Posterior cingulate gyrus (tissue), 11 donors: ENCODE measurements around the gene COPZ2.

Experiments
- DNase-seq, 10 donors: peaks; one replicate each; pipeline versions ENCODE4 v3.0.0 to v3.0.0-alpha.2; 2020 to 2021; ENCODE audit warnings: mixed read lengths in 3 of 10
- intact Hi-C: fragments of 100-400 bp; cut with DNase I; formaldehyde crosslinking; loops from one replicate; pipeline ENCODE4 v1.15.1; 2023

The COPZ2 gene

GRCh38 chr17:48056879-48057278 lies 19.3 kb upstream of the COPZ2 start:
- peak in 1 of 10 donors; percentile 46 for DNase-seq
- intact Hi-C loops = no loop called here

GRCh38 chr17:48056246-48056745 lies 18.7 kb upstream of the COPZ2 start:
- DNase-seq = peak in 1 of 10 donors; percentile 67
- intact Hi-C loops = no loop called here

GRCh38 chr17:48055531-48056245 lies 18.1 kb upstream of the COPZ2 start:
- DNase-seq = peak in 1 of 10 donors; percentile 73
- intact Hi-C loops = no loop called here

GRCh38 chr17:48054238-48055185 lies 16.9 kb upstream of the COPZ2 start:
- intact Hi-C loops = no loop called here
- DNase-seq = peak; percentile 53 to 98 (median 86)

GRCh38 chr17:48053758-48054237 lies 16.2 kb upstream of the COPZ2 start:
- intact Hi-C loops = no loop called here
- DNase-seq = no peak

GRCh38 chr17:48052956-48053757 lies 15.6 kb upstream of the COPZ2 start:
- intact Hi-C loops = no loop called here
- peak; percentile 33 to 93 (median 68) for DNase-seq

- intact Hi-C loops = no loop called here
- DNase-seq = peak in 1 of 10 donors; percentile 41
Measured at GRCh38 chr17:48051706-48052486, 14.3 kb upstream of the COPZ2 start.

- DNase-seq = peak in 1 of 10 donors; percentile 70
- intact Hi-C loops = no loop called here
Measured at GRCh38 chr17:48051283-48051682, 13.7 kb upstream of the COPZ2 start.

- intact Hi-C loops = no loop called here
- DNase-seq = peak in 8 of 10 donors; percentile 49 to 91 (median 69)
Measured at GRCh38 chr17:48048384-48049126, 11.0 kb upstream of the COPZ2 start.

GRCh38 chr17:48047741-48048383 lies 10.3 kb upstream of the COPZ2 start, which contains the start of gene NFE2L1:
Gene NFE2L1, plus strand, starts transcription at chr17:48048359. Its CDS starts 2,760 bp downstream, at chr17:48051119.
- peak; percentile 100 for DNase-seq
- intact Hi-C loops = no loop called here

- intact Hi-C loops = no loop called here
- DNase-seq = peak in 1 of 10 donors; percentile 61
Measured at GRCh38 chr17:48047113-48047740, 9.6 kb upstream of the COPZ2 start.

GRCh38 chr17:48046296-48046695 lies 8.7 kb upstream of the COPZ2 start:
- peak in 1 of 10 donors; percentile 66 for DNase-seq
- intact Hi-C loops = no loop called here

- intact Hi-C loops = no loop called here
- DNase-seq = peak in 1 of 10 donors; percentile 48
Measured at GRCh38 chr17:48045316-48046001, 7.9 kb upstream of the COPZ2 start.

- intact Hi-C loops = no loop called here
- peak in 1 of 10 donors; percentile 8 for DNase-seq
Measured at GRCh38 chr17:48044851-48045250, 7.3 kb upstream of the COPZ2 start.

- intact Hi-C loops = no loop called here
- DNase-seq = peak in 1 of 10 donors; percentile 12
Measured at GRCh38 chr17:48043176-48043575, 5.6 kb upstream of the COPZ2 start.

GRCh38 chr17:48038687-48039086 lies 1.1 kb upstream of the COPZ2 start:
- DNase-seq = peak in 1 of 10 donors; percentile 33
- intact Hi-C loops = no loop called here

- DNase-seq = peak in 1 of 10 donors; percentile 73
- intact Hi-C loops = no loop called here
Measured at GRCh38 chr17:48037838-48038323, 284 bp upstream of the COPZ2 start.
